GM18499 (cell line): ENCODE results near the gene AHNAK2.
"Not testable (repeated sequence)": the region's sequence is repeated elsewhere in the genome, so short reads cannot be mapped to it uniquely, and the experiment has no call there.

ENCODE experiments used
- ATAC-seq: cut with Tn5 transposase; IDR thresholded peaks from one replicate; pipeline ENCODE4 v1.9.1; 2021; ENCODE audit warnings: moderate number of reproducible peaks; ENCODE audit not compliant: insufficient read depth, unreplicated experiment

Gene AHNAK2

DNA sequence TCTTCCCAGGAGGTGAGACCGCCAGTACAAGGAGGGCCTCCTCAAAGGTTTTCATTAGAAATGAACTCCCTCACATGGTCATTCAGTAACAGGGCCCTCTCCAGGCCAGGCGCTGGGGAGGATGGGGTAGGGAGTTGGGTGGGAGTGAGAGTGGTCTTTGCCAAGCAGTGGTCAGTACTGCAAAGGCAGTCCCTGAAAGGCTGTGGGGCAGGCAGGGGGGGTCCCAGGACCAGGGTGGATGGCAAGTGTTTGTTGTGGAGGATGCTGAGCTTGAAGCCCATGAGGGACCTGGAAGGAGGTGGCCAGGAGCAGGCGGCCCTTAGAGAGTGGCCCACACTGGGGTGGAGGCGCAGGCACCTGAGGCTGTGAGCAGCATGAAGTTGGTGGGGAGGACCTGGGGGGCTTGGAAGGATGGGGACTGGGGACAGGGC lies 87.0 kb downstream of the AHNAK2 start:
- no peak for ATAC-seq

DNA sequence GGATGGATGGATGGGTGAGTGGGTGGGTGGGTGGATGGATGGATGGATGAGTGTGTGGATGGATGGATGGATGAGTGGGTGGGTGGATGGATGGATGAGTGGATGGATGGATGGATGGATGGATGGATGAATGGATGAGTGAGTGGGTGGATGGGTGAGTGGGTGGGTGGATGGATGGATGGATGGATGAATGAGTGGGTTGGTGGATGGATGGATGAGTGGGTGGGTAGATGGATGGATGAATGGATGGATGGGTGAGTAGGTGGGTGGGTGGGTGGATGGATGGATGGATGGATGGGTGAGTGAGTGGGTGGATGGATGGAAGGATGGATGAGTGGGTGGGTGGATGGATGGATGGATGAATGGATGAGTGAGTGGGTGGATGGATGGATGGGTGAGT lies 87.9 kb downstream of the AHNAK2 start:
- not testable (repeated sequence) for ATAC-seq

DNA sequence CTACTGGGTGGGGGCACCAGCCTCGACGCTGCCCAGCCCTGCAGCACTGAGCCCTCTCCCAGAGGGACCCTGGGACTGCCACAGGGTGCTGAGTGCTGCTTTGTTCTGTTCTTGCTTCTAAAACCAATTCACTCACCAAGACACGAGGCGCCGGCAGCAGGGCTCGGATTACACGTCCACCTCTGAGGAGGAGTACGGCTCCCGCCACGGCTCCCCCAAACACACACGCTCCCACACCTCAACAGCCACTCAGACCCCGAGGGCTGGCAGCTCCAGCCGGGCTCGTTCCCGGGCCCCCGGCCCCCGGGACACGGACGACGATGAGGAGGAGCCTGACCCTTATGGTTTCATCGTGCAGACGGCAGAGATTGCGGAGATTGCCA lies 88.8 kb downstream of the AHNAK2 start:
- ATAC-seq, result no peak

DNA sequence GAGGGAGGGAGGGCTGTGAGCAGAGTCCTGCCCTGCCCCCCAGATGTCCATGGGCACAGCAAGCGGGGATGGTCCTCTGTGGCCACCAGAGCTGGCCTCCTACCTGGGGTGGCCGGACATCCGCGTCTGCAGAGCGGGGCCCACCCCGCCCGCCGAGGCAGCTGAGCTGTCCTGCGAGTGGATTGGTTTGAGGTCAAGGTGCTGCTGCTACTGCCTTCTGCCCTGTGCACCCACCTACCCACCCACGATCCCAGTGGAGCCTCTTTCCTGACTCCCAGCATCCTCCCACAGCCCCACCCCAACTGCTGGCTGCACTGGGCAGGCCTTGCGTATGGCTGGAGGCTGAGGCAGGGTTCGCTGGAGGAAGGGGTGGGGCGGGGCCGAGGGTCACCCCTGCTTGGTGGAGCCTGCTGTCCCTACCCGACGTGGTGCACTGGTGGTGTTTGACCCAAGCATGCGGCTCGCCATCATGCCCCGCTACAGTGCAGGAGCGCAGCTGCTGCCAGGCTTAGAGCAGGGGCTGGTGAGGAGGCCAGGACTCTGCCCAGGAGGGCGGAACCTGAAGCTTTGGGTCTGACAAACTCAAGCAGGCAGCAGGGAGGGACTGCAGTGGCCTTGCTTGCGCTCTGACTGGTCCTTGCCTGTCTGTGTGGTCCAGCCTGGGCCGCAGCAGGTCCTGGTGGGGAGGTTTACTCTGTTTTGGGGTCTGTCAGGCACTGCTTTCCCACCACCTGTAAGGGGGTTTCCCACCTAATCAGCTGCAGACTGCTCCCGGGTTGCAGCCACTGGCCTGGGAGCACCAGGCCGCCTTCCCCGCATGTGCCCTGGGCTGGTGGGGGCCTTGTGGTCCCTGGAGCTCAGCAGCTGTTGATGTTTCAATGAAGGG lies 89.4 kb downstream of the AHNAK2 start:
- no peak for ATAC-seq

DNA sequence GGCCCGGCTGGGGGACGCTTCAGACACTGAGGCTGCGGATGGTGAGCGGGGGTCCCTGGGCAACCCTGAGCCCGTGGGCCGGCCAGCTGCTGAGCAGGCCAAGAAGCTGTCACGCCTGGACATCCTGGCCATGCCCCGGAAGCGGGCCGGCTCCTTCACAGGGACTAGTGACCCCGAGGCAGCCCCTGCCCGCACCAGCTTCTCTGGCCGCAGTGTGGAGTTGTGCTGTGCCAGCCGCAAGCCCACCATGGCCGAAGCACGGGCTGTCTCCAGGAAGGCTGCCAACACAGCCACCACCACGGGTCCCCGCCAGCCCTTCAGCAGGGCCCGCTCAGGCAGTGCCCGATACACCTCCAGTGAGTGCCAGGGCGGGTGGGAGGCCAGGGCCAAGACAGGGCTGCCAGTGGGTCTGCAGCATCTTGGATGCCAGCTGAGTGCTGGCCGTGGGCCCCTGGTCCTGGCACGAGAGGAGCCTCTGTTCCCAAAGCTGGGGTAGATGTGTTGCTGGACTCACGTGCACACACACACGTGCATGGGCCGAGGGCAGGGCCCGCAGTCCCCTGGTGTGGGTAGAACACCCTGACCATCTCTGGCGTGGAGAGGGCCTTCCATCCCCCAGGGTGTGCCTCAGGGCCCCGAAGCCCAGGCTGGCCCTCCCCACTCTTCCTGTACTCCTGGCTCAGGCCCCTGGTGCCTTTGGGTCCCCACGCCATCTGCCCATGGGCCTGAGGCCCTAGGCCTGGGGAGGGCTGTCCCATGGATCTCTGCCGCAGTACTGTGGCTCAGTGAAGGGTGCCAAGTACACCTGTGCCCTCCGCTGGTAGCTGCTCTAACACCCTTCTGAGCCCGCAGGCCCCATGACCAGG lies 90.3 kb downstream of the AHNAK2 start:
- no peak for ATAC-seq
